Umbilical cord (tissue), 2 donors: ENCODE results near the gene TCP11L1. TPM values are rescaled to one million over a fixed set of nuclear protein-coding genes. Genes with fewer than 3 reads are reported as not detected.
A peak's percentile ranks its signal among the peaks of the same experiment; 100 is the strongest.
"Not testable (repeated sequence)": the region's sequence is repeated elsewhere in the genome, so short reads cannot be mapped to it uniquely, and the experiment has no call there.

Source experiments
- DNase-seq: peaks from one replicate; pipeline ENCODE4 v3.0.0-alpha.2; 2015; ENCODE audit warnings: low spot score
- total RNA-seq: library from RNA; depleted of rRNA; stranded (reverse); fragments of >200 nt; gene quantifications from one replicate; pipeline ENCODE4 v1.2.3, GENCODE V29; 2014; ENCODE audit warnings: low replicate concordance; ENCODE audit not compliant: insufficient read depth

The TCP11L1 gene
- total RNA-seq, 1 donor from 2014 or later, result 40.7 TPM

- DNase-seq, result peak; percentile 57
Observed at GRCh38 chr11:33065445-33066178, 26.2 kb downstream of the TCP11L1 start.

GRCh38 chr11:33067294-33067693 is 27.9 kb downstream of the TCP11L1 start:
- no peak for DNase-seq

GRCh38 chr11:33068611-33069340 is 29.4 kb downstream of the TCP11L1 start:
- no peak for DNase-seq

- no peak for DNase-seq
Observed at GRCh38 chr11:33072465-33072864, 33.1 kb downstream of the TCP11L1 start.

- DNase-seq, result no peak
Observed at GRCh38 chr11:33083918-33084317, 44.5 kb downstream of the TCP11L1 start.

- no peak for DNase-seq
Observed at GRCh38 chr11:33086017-33086416, 46.6 kb downstream of the TCP11L1 start.

GRCh38 chr11:33089776-33090175 is 50.4 kb downstream of the TCP11L1 start:
- no peak for DNase-seq

- no peak for DNase-seq
Observed at GRCh38 chr11:33094157-33094556, 54.8 kb downstream of the TCP11L1 start.

GRCh38 chr11:33103836-33104235 is 64.5 kb downstream of the TCP11L1 start:
- no peak for DNase-seq

GRCh38 chr11:33109294-33109895 is 70.0 kb downstream of the TCP11L1 start:
- no peak for DNase-seq

- no peak for DNase-seq
Observed at GRCh38 chr11:33110083-33110482, 70.7 kb downstream of the TCP11L1 start.

- DNase-seq, result no peak
Observed at GRCh38 chr11:33116535-33116934, 77.2 kb downstream of the TCP11L1 start.

- not testable (repeated sequence) for DNase-seq
Observed at GRCh38 chr11:33122696-33123095, 83.3 kb downstream of the TCP11L1 start.

Other genes with a start within 250 kb of the TCP11L1 start
- 4.1 TPM for gene CCDC73, start 244.9 kb upstream of the TCP11L1 start, total RNA-seq
- 6.0 TPM for gene PRRG4, start 209.6 kb upstream of the TCP11L1 start, total RNA-seq
- 23.4 TPM for gene QSER1, start 146.8 kb upstream of the TCP11L1 start, total RNA-seq
- 6.5 TPM for gene DEPDC7, start 23.7 kb upstream of the TCP11L1 start, total RNA-seq
- gene CSTF3, start 121.9 kb downstream of the TCP11L1 start, total RNA-seq, result 18.5 TPM
- gene HIPK3, start 217.8 kb downstream of the TCP11L1 start, total RNA-seq, result 283 TPM